Smooth muscle cell (in vitro differentiated cells): Measurements from ENCODE around the gene RELL2. TPM values are rescaled to one million over a fixed set of nuclear protein-coding genes. Genes with fewer than 3 reads are reported as not detected.

ENCODE experiments used
- DNase-seq: peaks from one replicate; lab custom pipeline; 2025; ENCODE audit not compliant: unreplicated experiment; lab: John Stamatoyannopoulos, UW
- H2AFZ ChIP-seq: fragments of 200-600 bp; sonication (generic); 2 replicates; pipeline ENCODE4 v1.6.0; 2016; ENCODE audit warnings: antibody characterized with exemption, low read depth, mild to moderate bottlenecking
- H3F3A ChIP-seq: fragments of 200-600 bp; sonication (generic); 2 replicates; pipeline ENCODE4 v1.6.0; 2017; ENCODE audit warnings: antibody characterized with exemption, low read depth
- H3K27ac ChIP-seq: fragments of 200-600 bp; sonication (generic); 2 replicates; pipeline ENCODE4 v1.5.1; 2016; ENCODE audit warnings: low read depth, mild to moderate bottlenecking
- H3K27me3 ChIP-seq: fragments of 200-600 bp; sonication (generic); 2 replicates; pipeline ENCODE4 v1.6.1; 2016; ENCODE audit warnings: low read depth, mild to moderate bottlenecking
- H3K36me3 ChIP-seq: fragments of 200-600 bp; sonication (generic); 2 replicates; pipeline ENCODE4 v1.5.1; 2016; ENCODE audit warnings: low read depth
- H3K4me1 ChIP-seq: fragments of 200-600 bp; sonication (generic); 2 replicates; pipeline ENCODE4 v1.5.1; 2016; ENCODE audit warnings: low read depth
- H3K4me2 ChIP-seq: fragments of 200-600 bp; sonication (generic); 2 replicates; pipeline ENCODE4 v1.6.0; 2016; ENCODE audit warnings: mild to moderate bottlenecking
- H3K4me3 ChIP-seq: fragments of 200-600 bp; sonication (generic); 2 replicates; pipeline ENCODE4 v1.5.1; 2016; ENCODE audit warnings: mild to moderate bottlenecking
- H3K79me2 ChIP-seq: fragments of 200-600 bp; sonication (generic); 2 replicates; pipeline ENCODE4 v1.6.0; 2016; ENCODE audit warnings: low read depth, mild to moderate bottlenecking
- H3K9ac ChIP-seq: fragments of 200-600 bp; sonication (generic); 2 replicates; pipeline ENCODE4 v1.6.0; 2016; ENCODE audit warnings: low read depth
- H3K9me3 ChIP-seq: fragments of 200-600 bp; sonication (generic); replicated peaks from 2 replicates; pipeline ENCODE4 v1.5.1; 2016; ENCODE audit warnings: low read depth
- H4K20me1 ChIP-seq: fragments of 200-600 bp; sonication (generic); 2 replicates; pipeline ENCODE4 v1.6.0; 2016; ENCODE audit warnings: low read depth
- WGBS: methylation state at CpG from one replicate; pipeline ENCODE4 v1.1.7; 2016; ENCODE audit warnings: low lambda C conversion rate; 5-methylcytosine and 5-hydroxymethylcytosine counted together
- polyA plus RNA-seq: library from polyadenylated mRNA; unstranded; fragments of >200 nt; fragmentation: Nextera tagmentation; extraction: Ambion mirVana; gene quantifications from 2 replicates; pipeline ENCODE4 v1.2.1, GENCODE V29; 2016
- total RNA-seq: library from RNA; depleted of rRNA; stranded (reverse); fragments of >200 nt; gene quantifications from 2 replicates; pipeline ENCODE4 v1.2.3, GENCODE V29; 2014
- TF ChIP-seq, protein P1 (sequence below): fragments of 200-600 bp; sonication (generic); IDR thresholded peaks from 2 replicates; pipeline ENCODE4 v1.5.1; 2017; ENCODE audit warnings: borderline replicate concordance, mild to moderate bottlenecking, antibody characterized with exemption; ENCODE audit not compliant: insufficient read depth, poor library complexity, severe bottlenecking

RELL2 gene
- total and polyA plus RNA-seq, 2 experiments from 2014 or later, result 4.2 to 8.7 TPM

DNA sequence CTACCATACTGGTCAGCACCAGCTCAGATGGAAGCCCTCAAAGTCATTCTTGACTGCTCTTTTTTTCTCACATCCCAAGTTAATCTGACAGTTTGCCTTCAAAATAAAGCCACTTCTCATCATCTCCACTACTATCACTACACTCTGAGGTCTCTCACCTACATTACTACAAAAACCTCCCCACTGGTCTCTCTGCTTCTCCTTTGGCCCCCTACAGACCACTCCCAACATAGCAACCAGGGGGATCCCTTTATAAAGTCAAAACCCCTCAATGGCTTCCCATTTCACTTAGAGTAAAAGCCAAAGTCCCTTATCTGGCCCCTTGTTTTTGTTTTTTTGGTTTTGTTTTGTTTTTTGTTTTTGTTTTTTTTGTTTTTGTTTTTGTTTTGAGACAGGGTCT lies 40.6 kb downstream of the RELL2 start:
- Histone ChIP-seq H3K9ac (no peak overlapping the region), H2AFZ (no peak overlapping the region), H3F3A (no peaks in the 10 kb centered on the region), H3K4me2 (no peak overlapping the region), H3K4me3 (no peak overlapping the region), H4K20me1 (no peaks in the 10 kb centered on the region), H3K79me2 (no peaks in the 10 kb centered on the region), H3K27me3 (no peaks in the 10 kb centered on the region), H3K27ac (no peak overlapping the region), H3K9me3 (no peaks in the 10 kb centered on the region), H3K36me3 (no peaks in the 10 kb centered on the region), H3K4me1 (peaks cover 16% of the 10 kb centered on the region)
- no peak for DNase-seq
- TF ChIP-seq, protein P1, sequence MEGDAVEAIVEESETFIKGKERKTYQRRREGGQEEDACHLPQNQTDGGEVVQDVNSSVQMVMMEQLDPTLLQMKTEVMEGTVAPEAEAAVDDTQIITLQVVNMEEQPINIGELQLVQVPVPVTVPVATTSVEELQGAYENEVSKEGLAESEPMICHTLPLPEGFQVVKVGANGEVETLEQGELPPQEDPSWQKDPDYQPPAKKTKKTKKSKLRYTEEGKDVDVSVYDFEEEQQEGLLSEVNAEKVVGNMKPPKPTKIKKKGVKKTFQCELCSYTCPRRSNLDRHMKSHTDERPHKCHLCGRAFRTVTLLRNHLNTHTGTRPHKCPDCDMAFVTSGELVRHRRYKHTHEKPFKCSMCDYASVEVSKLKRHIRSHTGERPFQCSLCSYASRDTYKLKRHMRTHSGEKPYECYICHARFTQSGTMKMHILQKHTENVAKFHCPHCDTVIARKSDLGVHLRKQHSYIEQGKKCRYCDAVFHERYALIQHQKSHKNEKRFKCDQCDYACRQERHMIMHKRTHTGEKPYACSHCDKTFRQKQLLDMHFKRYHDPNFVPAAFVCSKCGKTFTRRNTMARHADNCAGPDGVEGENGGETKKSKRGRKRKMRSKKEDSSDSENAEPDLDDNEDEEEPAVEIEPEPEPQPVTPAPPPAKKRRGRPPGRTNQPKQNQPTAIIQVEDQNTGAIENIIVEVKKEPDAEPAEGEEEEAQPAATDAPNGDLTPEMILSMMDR, result peak; percentile 24

DNA sequence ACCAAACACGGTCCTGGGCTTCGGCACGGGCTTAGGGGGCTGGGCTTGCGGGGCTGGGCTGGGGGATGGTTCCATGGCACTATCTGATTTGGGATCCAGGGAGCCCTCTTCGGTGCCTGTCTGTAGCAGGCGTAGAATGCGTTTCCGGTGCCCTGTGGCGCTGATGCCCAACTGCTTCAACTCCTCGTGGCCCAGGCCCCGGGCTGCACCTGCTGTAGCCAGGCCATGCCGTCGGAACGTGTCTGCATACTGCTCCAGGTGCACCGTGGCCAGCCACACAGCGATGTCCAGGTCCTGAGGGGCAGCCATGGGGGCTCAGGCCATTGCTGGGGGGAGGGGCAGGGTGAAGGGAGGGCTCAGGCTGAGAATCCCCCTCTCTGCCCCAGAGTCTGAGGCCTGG lies 43.4 kb downstream of the RELL2 start:
- Histone ChIP-seq H3K4me2 (peak overlapping the region; percentile 76), H3K9ac (no peak overlapping the region)
- TF ChIP-seq, protein P1, result no peak

DNA sequence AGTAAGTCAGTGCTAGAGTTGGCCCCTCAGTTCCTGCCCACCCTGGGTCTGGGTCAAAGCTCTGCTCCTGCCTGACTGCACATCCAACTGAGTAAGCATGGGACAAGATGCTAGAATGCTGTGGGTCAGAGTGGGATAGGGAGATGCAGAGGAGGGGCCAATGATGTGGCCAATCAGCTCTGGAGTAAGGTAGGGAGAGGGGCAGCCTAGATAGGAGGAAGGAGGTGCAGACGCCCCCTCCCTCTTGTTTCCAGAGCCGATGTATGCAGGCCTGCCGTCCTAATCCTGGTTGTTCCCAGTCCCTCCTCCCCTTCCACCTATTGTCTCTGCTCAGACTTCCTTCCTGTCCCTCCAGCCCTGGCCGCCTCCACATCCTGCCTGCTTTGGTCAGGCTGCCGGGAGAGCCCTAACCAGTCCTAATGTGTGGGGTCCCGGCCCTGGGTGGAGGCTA lies 44.0 kb downstream of the RELL2 start:
- Histone ChIP-seq H3K27ac (peak overlapping the region; percentile 90), H3K79me2 (no peaks in the 10 kb centered on the region), H3K4me1 (peaks cover 27% of the 10 kb centered on the region), H3K4me2 (peak overlapping the region; percentile 76), H3K36me3 (no peaks in the 10 kb centered on the region), H3K9ac (peak overlapping the region; percentile 46), H3K9me3 (no peaks in the 10 kb centered on the region), H3K4me3 (peak overlapping the region; percentile 45), H2AFZ (no peak overlapping the region), H4K20me1 (no peaks in the 10 kb centered on the region), H3K27me3 (no peaks in the 10 kb centered on the region), H3F3A (peaks cover 5% of the 10 kb centered on the region)
- TF ChIP-seq, protein P1, result no peak
- DNase-seq, result no peak
- 14% methylated on average over 5 of the region's 6 CpGs for WGBS

More for the DNA sequence above, 43.4 kb downstream of the RELL2 start:
- Histone ChIP-seq H3F3A (peaks cover 5% of the 10 kb centered on the region), H4K20me1 (no peaks in the 10 kb centered on the region), H3K4me1 (peaks cover 27% of the 10 kb centered on the region), H3K4me3 (no peak overlapping the region), H3K27me3 (no peaks in the 10 kb centered on the region), H3K79me2 (no peaks in the 10 kb centered on the region), H2AFZ (no peak overlapping the region), H3K27ac (peak overlapping the region; percentile 90), H3K36me3 (no peaks in the 10 kb centered on the region), H3K9me3 (no peaks in the 10 kb centered on the region)
- no peak for DNase-seq
- 96% methylated on average over 10 of the region's 16 CpGs for WGBS

DNA sequence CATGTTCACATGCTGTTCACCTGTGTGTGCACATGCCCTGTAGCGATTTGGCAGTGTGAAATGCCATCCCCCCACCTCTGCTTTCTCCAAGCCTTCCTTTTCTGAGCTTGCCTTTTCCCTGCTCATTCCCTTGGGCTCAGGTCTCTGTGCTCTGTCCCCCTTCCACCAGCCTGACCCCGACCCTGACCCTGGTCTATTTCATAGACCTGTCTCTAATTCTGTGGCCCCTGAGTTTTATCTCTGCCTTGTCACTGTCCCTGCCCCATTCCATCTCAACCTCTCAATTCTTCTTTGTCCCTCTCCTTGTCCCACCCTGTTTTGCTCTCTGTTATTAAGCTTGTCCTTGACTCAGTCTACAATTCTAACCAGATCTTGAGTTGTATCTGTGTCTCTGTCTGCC lies 44.5 kb downstream of the RELL2 start:
- Histone ChIP-seq H3K4me1 (peaks cover 27% of the 10 kb centered on the region), H3F3A (peaks cover 5% of the 10 kb centered on the region), H3K27me3 (no peaks in the 10 kb centered on the region), H3K9me3 (no peaks in the 10 kb centered on the region), H3K79me2 (no peaks in the 10 kb centered on the region), H4K20me1 (no peaks in the 10 kb centered on the region), H3K9ac (peak overlapping the region; percentile 46), H3K36me3 (no peaks in the 10 kb centered on the region), H3K27ac (peak overlapping the region; percentile 90), H3K4me2 (peak overlapping the region; percentile 76), H3K4me3 (peak overlapping the region; percentile 45), H2AFZ (peak overlapping the region; percentile 13)
- DNase-seq, result no peak
- TF ChIP-seq, protein P1, result no peak
- WGBS, result 36% methylated on average over 2 of the region's 2 CpGs
